AG04450 (cell line): ENCODE data around the gene FOLR1. TPM values are rescaled to one million over a fixed set of nuclear protein-coding genes. Genes with fewer than 3 reads are reported as not detected.
"Not testable (repeated sequence)": the region's sequence is repeated elsewhere in the genome, so short reads cannot be mapped to it uniquely, and the experiment has no call there.

ENCODE experiments used
- CTCF ChIA-PET: fragments of 300-600, 350-600 bp; formaldehyde crosslinking; extraction: SDS; loops from one replicate; lab custom pipeline; 2022; ENCODE audit warnings: antibody characterized with exemption, inconsistent platforms; lab: Charles Lee
- POLR2A ChIA-PET: fragments of 350-600 bp; formaldehyde crosslinking; extraction: SDS; loops from one replicate; lab custom pipeline; 2021; ENCODE audit warnings: antibody characterized with exemption, inconsistent platforms; lab: Yijun Ruan, JAX
- DNase-seq: peaks from one replicate; pipeline ENCODE4 v3.0.0-alpha.2; 2011; ENCODE audit warnings: low read depth, low spot score
- H3K27ac ChIP-seq: one replicate; pipeline ENCODE4 v1.5.1; 2012; ENCODE audit warnings: low read depth, low read length, control low read depth
- H3K27me3 ChIP-seq: one replicate; pipeline ENCODE4 v1.6.0; 2012; ENCODE audit warnings: low read length; ENCODE audit not compliant: control insufficient read depth, insufficient read depth
- H3K4me3 ChIP-seq: 2 replicates; pipeline ENCODE4 v1.5.1; 2011; ENCODE audit warnings: mild to moderate bottlenecking, low read depth, low read length, control low read depth
- H3K9me3 ChIP-seq: 2 replicates; pipeline ENCODE4 v1.5.1; 2012; ENCODE audit warnings: low read length; ENCODE audit not compliant: control insufficient read depth, insufficient read depth
- CTCF ChIP-seq: IDR thresholded peaks from 2 replicates; pipeline ENCODE4 v1.5.1; 2011; ENCODE audit warnings: low read depth, low read length, control low read depth, inconsistent platforms
- polyA minus RNA-seq: library from RNA; depleted of rRNA, polyadenylated mRNA; stranded (reverse); fragments of >200 nt; gene quantifications from 2 replicates; pipeline ENCODE4 v1.2.3, GENCODE V29; 2011; rRNA and poly(A)+ RNA removed
- polyA plus RNA-seq: library from polyadenylated mRNA; depleted of rRNA; stranded (reverse); fragments of >200 nt; gene quantifications from 2 replicates; pipeline ENCODE4 v1.2.3, GENCODE V29; 2011; rRNA removed

Gene FOLR1
- polyA plus RNA-seq (0.19 and 0.21 TPM in 2 replicates), polyA minus RNA-seq (not detected in 2 replicates)

DNA sequence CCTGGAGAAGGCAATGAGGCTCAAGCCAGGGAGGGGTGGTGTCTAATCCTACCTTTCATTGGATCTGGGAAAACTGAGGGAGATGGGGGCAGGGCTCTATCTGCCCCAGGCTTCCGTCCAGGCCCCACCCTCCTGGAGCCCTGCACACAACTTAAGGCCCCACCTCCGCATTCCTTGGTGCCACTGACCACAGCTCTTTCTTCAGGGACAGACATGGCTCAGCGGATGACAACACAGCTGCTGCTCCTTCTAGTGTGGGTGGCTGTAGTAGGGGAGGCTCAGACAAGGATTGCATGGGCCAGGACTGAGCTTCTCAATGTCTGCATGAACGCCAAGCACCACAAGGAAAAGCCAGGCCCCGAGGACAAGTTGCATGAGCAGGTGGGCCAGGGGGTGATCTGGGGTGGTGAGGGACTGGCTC, at the start of gene FOLR1:
Gene FOLR1 (plus strand): TSS at position 180 of the 421 bp plus-strand sequence. CDS start 34 bp downstream, at position 214.
- CTCF ChIA-PET: interaction anchor here (1.1 kb wide), 1 partner anchor 9 kb away, joined by 6 read pairs; no protein-coding TSS in a partner anchor
- TF ChIP-seq CTCF: no peak
- H3K27ac ChIP-seq: no peak within 1 kb of the TSS
- POLR2A ChIA-PET: no interaction called here
- no peaks in the 10 kb centered on the region for H3K9me3 ChIP-seq
- no peak for DNase-seq
- no peak within 1 kb of the TSS for H3K4me3 ChIP-seq
- no peaks in the 10 kb centered on the region for H3K27me3 ChIP-seq

DNA sequence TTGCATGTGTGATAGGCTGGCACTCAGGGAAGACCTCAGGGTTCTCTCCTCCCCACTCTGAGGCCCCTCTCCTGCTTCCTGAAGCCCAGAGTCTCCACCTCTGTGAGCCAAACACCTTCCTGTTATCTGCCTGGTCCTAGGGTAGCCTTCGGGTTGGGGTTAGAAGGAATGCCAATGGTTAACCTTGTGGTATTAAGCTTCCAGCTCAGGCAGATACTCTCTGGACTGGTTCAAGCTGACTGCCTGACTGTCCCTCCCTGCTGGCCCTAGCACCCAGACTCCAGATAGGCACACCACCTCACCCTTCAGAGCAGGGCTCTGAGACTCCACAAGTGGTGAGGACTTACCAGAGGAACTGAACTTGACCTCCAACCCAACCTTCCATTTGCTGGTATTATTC, 49.4 kb upstream of the FOLR1 start:
- H3K4me3 ChIP-seq, H3K27ac ChIP-seq, DNase-seq, POLR2A ChIA-PET, H3K27me3 ChIP-seq, H3K9me3 ChIP-seq: not testable (repeated sequence)
- CTCF ChIA-PET: interaction anchor here (1.9 to 2.8 kb wide), 2 partner anchors 34 to 103 kb away, joined by 8 to 11 read pairs; no protein-coding TSS in a partner anchor

- peak; percentile 76 for DNase-seq
- CTCF ChIA-PET: interaction anchor here (0.6 to 2.8 kb wide), 23 partner anchors 8 to 286 kb away, joined by 3 to 29 read pairs (median 6); no protein-coding TSS in a partner anchor
- POLR2A ChIA-PET: interaction anchor here (0.6 to 1.4 kb wide), 7 partner anchors 9 to 217 kb away, joined by 3 to 12 read pairs (median 4); partner anchors contain the start of gene ANAPC15
- Histone ChIP-seq H3K27me3 (no peaks in the 10 kb centered on the region), H3K27ac (peak overlapping the region; percentile 89), H3K4me3 (no peak overlapping the region), H3K9me3 (no peaks in the 10 kb centered on the region)
- TF ChIP-seq CTCF: no peak
Measured at GRCh38 chr11:72144807-72145565, 47.0 kb upstream of the FOLR1 start.

DNA sequence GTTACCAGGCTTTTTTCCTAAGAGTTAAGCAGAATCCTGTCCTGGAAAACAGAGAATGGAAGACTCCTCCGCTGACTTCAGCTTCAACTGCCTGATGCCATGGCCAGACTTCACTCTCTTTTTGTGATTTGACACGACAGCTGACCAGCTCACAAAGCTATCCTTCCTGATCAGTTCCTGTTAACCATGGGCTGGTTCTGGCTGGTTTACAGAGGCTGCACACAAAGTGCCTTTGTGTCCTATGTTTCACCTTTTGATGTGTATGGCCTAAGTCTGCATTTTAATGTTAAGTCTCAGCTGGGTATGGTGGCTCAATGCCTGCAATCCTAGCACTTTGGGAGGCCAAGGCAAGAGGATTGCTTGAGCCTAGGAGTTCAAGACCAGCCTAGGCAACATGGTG, 45.3 kb upstream of the FOLR1 start:
- CTCF ChIA-PET: no interaction called here

GRCh38 chr11:72150882-72151281, 41.1 kb upstream of the FOLR1 start:
- POLR2A ChIA-PET: no interaction called here
- Histone ChIP-seq H3K27me3 (no peaks in the 10 kb centered on the region), H3K4me3 (no peak overlapping the region), H3K27ac (no peak overlapping the region), H3K9me3 (no peaks in the 10 kb centered on the region)
- no peak for TF ChIP-seq CTCF
- CTCF ChIA-PET: interaction anchor here (0.6 kb wide), 1 partner anchor 47 kb away, joined by 5 read pairs; no protein-coding TSS in a partner anchor
- DNase-seq: no peak

More for the DNA sequence above, 45.3 kb upstream of the FOLR1 start:
- H3K4me3 ChIP-seq: no peak overlapping the region
- no peak for TF ChIP-seq CTCF
- H3K27me3 ChIP-seq: no peaks in the 10 kb centered on the region
- H3K27ac ChIP-seq: no peak overlapping the region
- POLR2A ChIA-PET: no interaction called here
- no peaks in the 10 kb centered on the region for H3K9me3 ChIP-seq
- DNase-seq: no peak

DNA sequence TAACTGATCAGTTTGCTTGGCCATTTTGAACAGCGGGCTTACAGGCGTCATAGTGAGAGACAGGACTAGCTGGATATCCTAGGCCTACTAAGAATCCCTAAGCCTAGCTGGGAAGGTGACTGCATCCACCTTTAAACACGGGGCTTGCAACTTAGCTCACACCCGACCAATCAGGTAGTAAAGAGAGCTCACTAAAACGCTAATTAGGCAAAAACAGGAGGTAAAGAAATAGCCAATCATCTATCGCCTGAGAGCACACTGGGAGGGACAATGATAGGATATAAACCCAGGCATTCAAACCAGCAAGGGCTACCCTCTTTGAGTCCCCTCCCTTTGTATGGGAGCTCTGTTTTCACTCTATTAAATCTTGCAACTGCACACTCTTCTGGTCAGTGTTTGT, 38.1 kb upstream of the FOLR1 start:
- CTCF ChIA-PET: interaction anchor here (1.2 to 3.7 kb wide), 3 partner anchors 9 to 175 kb away, joined by 3 to 24 read pairs (median 5); no protein-coding TSS in a partner anchor
- not testable (repeated sequence) for H3K27me3 ChIP-seq, H3K27ac ChIP-seq, DNase-seq, H3K9me3 ChIP-seq, H3K4me3 ChIP-seq
- POLR2A ChIA-PET: interaction anchor here (0.6 to 0.7 kb wide), 2 partner anchors 60 to 81 kb away, joined by 3 to 5 read pairs; no protein-coding TSS in a partner anchor
